SIG-M5 treated with dmso at 0.1 percent for 504 hours (cell line): ENCODE results near the gene ROBO1.
"Not testable (repeated sequence)": the region's sequence is repeated elsewhere in the genome, so short reads cannot be mapped to it uniquely, and the experiment has no call there.

ENCODE experiments used
- DNase-seq: peaks from one replicate; lab custom pipeline; 2025; ENCODE audit not compliant: unreplicated experiment; lab: John Stamatoyannopoulos, UW

The ROBO1 gene

DNA sequence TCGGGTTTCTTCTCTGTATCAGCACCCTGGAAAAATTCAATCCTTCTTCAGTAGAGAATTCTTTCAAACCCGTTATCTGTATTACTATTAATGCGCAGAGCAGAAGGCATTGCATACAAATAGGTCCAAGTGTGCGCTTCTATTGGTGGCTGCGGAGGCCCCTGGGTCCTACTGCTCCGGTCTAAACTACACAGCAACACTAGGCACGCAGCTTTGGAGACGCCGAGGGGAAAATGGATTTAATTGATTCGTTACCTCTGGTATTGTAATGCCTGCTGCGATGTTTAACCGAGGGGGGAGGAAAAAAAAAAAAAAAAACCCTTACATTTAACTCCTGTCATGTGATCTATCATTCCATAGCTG lies at the start of gene ROBO1:
Gene ROBO1 (minus strand): TSS at position 94 of the 363 bp plus-strand sequence.
- no peak for DNase-seq

DNA sequence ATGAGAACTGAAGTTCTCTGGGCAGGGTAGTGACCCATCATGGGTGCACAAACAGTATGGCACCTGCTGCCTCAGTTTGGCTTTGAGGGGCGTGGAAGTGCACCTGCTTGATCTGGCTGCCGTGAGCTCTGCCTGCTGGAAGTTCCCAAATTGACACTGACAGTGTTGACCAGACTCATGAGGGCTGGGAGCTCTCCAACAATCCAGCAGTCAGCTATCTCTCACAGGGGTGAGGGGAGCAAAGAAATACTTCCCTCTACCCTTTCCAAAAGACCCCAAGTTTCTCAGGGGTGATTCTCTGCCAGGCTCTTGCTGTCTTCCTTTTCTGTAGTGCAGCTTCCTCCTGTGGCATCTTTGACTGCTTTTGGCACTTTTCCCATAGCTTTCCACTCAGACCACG lies 49.4 kb upstream of the ROBO1 start:
- no peak for DNase-seq

- no peak for DNase-seq
These were observed 47.7 kb upstream of the ROBO1 start for GRCh38 chr3:79815478-79815877.

- DNase-seq = no peak
These were observed 42.8 kb upstream of the ROBO1 start for GRCh38 chr3:79810581-79810980.

DNA sequence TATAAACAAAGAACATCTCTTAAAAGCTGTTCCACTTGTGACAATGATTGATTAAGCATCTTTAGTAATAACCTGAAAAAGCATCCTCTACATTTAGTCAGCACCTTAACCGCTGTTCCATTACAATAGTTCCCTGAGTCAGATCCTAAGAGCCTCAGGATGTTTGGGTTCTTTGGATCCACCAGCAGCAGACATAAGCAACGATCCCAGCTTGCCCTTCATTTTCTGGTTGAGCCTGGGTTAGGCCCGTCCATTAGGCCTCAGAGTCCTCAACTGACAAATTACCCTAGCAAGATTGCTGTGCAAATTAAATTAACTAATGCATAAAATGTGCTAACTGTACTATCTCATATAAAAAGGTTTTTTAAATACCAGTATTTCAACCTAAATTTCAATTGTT lies 42.3 kb upstream of the ROBO1 start:
- no peak for DNase-seq

DNA sequence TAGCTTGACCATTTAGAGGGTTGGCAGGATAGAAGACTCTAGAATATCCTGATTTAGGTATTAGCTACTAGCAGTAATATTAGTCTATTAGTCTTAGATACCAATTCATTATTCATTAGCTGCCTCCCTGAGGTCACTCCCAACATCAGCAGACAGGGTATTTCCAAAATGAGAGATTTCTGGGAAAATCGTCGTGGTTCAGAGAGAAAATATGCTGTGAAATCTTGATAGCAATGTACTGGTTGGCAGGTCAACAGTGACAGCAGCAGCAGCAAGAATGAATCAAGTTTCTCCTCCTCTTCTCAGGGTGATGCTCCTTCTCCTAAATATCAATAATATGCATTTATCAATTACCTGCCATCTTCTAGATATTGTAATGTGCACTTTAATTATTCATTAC lies 41.3 kb upstream of the ROBO1 start:
- no peak for DNase-seq

- DNase-seq = no peak
These were observed 40.7 kb upstream of the ROBO1 start for GRCh38 chr3:79808515-79808914.

GRCh38 chr3:79790177-79790576 lies 22.4 kb upstream of the ROBO1 start:
- not testable (repeated sequence) for DNase-seq

DNA sequence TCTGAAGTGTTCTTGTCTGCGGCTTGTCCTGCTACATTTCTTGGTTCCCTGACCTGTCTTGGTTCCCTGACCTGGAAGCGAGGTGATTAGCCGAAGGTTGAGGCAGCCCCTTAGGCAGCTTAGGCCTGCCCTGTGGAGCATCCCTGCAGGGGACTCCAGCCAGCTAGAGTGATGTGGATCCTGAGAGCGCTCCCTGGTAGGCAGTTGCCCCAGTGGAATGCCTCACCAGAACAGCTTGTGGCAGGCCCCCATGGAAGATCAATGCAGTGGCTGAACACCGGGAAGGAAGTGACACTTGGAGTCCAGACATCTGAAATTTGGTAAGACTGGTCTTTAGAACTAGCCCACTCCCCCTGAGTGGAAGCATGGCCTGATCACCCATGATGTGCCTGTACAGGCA lies 5.5 kb upstream of the ROBO1 start:
- no peak for DNase-seq

DNA sequence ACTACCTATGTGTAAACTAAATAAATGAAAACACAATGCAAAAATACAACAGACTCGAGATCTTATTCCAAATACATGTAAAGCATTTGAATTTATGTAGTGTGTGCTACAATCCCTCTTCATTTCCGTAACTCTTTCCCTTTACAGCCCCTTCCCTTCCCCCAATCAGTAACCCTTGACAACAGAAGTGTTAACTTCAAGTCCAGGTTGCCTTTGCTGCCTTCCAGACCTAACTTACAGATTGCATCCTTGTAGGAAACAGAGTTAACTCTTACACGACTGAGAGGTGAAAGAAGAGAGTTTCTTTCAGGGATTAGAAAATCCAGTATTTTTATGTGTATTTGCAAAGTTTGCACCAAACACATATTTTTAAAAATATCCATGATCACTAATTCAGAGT lies 1.4 kb upstream of the ROBO1 start:
- no peak for DNase-seq

- no peak for DNase-seq
These were observed 449 bp downstream of the ROBO1 start for GRCh38 chr3:79767194-79767904.

- DNase-seq = no peak
These were observed 1.2 kb downstream of the ROBO1 start for GRCh38 chr3:79766496-79767193.

DNA sequence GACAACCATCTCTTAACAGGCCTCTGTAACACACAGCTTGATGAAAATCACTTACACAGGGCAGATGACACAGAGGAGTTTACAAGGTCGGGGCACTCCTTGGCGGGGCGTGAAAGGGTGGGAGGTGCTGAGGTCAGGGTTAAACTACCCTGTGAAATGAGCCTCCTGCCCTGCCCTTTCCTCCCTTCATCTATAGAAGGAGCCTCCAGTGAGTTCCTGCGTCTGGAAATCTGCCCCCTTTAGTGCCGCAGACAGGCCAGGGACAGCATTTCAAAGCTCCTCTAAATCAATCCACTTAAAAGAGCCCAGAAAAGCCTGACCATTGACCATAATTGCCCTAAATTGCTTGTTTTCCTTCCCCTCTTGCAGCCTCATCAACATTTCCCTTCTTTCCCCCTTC lies 1.9 kb downstream of the ROBO1 start:
- DNase-seq = no peak

DNA sequence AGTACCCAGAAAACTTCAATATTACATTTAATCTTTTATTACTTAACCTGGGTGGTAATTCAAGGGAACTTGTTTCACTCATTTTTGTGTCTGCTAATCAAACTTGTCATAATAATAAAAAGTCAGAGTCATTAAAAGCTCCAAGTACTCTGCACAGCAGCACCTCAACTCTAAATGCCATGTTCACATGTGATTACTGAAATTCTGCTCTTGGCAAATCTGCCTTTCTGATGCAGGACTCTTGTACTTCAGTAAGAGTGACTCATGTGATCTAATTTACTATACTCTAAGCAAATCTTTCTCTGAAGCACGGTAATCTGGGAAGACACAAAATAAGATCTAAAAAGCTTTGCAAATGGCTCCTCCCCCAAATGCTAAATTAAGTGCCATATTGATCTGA lies 6.4 kb downstream of the ROBO1 start:
- DNase-seq = no peak

DNA sequence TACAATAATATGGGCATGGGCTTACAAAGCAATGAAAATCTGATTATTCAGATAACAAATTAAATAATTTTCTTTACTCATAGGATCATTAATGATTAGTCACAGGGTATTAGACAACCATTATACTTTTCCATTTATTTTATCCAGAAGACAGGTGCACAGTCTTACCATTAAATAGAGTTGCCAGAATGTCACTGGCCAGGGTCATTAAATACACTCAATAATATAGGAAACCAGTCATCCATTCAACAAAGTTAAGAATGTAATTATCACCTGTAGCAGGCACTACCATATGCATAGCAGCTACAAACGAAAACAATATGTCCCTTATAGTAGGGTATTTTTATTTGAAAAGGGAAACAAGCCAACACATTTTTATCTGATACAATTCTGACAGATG lies 16.1 kb downstream of the ROBO1 start:
- DNase-seq = no peak

GRCh38 chr3:79737530-79737929 lies 30.3 kb downstream of the ROBO1 start:
- no peak for DNase-seq

DNA sequence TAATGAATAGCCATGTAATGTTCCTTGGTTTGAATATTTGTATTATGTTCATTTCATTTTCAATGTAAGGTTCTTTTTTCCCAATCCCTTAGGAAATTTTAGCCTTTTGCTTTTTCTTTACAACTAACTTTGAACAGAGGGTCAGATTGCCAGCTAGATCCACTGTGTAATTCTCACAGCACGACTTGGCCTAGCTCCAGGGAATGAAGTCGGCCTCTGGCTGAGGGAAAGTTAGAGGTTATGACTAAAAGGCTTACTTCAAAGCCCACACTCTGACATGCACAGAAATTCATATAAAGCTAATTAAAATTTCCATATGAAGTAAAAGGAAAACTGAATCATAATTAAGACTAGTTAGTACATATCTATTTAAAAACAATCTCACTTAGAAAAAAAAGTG lies 38.7 kb downstream of the ROBO1 start:
- no peak for DNase-seq

DNA sequence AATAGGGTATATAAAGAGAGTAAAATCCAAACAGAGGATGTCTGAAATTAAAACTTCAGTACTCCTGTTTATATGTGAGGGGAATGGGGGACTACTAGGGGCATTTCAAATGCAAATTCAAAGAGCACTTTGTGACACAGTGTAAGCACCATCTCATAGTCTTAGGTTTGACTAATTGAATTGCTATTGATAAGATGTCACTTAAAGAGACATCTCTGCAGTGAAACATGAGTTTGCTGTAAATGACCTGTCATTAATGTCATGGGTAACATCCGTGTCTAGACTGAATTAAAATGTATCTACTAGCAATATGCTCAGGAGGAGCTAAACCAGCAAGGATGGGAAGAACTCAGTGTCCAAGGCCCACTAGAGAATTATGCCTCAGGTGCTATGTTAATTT lies 41.0 kb downstream of the ROBO1 start:
- no peak for DNase-seq

- DNase-seq = no peak
These were observed 43.6 kb downstream of the ROBO1 start for GRCh38 chr3:79724206-79724605.

GRCh38 chr3:79690072-79690471 lies 77.7 kb downstream of the ROBO1 start:
- no peak for DNase-seq

DNA sequence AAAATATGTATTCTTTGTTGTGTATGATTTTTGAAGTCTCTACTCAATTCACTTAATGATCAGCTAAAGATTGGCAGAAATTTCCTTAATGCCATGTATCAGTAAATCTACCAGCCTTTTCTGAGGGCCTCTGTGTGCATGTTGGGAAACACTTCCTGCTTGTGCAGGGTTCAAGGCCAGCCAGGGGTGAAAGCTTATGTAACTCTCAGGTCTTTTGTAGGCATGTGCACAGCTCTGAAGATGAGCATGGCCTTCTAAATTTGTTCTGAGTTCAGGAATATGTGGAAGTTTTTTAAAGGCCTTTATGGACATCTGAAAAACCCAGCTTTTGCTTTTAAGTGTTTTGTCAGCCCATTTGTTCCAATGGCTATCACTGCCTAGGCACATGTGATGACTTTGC lies 82.7 kb downstream of the ROBO1 start:
- no peak for DNase-seq

GRCh38 chr3:79684041-79684440 lies 83.8 kb downstream of the ROBO1 start:
- DNase-seq = no peak

- no peak for DNase-seq
These were observed 95.1 kb downstream of the ROBO1 start for GRCh38 chr3:79672731-79673130.
